ENCODE measurements around the gene SNX8.

DNA sequence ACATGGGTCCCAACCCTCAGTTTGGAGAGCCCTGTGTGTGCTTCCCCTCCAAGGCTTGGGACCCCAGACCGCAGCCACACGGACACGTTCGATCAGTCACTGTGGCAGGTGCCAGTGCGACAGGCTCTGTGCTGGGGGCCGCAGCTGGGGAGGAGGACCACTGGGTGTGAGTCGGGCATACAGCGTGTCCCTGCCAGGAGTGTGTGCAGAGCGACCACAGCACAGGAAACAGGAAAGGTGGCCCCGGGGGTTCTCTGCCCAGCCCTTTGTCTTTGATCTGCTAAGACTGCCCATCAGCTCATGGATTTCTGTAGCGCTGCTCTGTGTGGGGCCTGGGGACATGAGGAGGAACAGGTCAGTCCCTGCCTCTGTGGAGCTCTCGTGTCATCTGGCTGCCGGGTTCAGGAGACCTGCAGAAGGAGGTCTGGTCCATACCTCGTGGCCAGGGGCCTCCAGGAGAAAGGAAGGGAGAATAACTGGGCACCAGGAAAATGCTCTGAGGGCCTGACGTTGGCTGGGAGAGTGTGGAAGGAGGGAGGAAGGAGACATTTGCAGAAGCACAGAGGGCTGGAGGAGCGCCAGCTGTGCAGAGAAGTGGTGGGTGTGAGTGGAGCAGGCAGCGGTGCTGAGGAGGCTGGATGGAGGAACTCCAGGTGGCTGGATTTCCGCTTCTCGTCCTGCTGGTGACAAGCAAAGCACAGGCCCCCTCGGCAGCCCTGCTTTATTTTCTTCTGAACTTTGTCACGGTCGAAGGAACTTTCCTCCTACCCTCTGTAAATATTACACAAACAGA is 68.2 kb downstream of the SNX8 start:
- no peak for TF ChIP-seq POLR2A (IDR thresholded peaks at IDR 0.05)
- TF ChIP-seq, protein P1, sequence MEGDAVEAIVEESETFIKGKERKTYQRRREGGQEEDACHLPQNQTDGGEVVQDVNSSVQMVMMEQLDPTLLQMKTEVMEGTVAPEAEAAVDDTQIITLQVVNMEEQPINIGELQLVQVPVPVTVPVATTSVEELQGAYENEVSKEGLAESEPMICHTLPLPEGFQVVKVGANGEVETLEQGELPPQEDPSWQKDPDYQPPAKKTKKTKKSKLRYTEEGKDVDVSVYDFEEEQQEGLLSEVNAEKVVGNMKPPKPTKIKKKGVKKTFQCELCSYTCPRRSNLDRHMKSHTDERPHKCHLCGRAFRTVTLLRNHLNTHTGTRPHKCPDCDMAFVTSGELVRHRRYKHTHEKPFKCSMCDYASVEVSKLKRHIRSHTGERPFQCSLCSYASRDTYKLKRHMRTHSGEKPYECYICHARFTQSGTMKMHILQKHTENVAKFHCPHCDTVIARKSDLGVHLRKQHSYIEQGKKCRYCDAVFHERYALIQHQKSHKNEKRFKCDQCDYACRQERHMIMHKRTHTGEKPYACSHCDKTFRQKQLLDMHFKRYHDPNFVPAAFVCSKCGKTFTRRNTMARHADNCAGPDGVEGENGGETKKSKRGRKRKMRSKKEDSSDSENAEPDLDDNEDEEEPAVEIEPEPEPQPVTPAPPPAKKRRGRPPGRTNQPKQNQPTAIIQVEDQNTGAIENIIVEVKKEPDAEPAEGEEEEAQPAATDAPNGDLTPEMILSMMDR (IDR thresholded peaks at IDR 0.05), result no peak

Measured in lower leg skin (tissue), 3 donors.